GM23338 (cell line): Measurements from ENCODE around the gene ZMPSTE24. TPM values are rescaled to one million over a fixed set of nuclear protein-coding genes. Genes with fewer than 3 reads are reported as not detected.

Experiments used
- ATAC-seq: fragments of 200-7000 bp; cut with Tn5 transposase; 3 replicates; pipeline ENCODE4 v1.9.1; 2020
- DNase-seq: peaks from one replicate; pipeline ENCODE4 v3.0.0-alpha.2; 2015; ENCODE audit warnings: low spot score
- H2AFZ ChIP-seq: fragments of 200-600 bp; sonication (generic); 2 replicates; pipeline ENCODE4 v1.8.0; 2016; ENCODE audit warnings: antibody characterized with exemption, mild to moderate bottlenecking, moderate library complexity
- H3F3A ChIP-seq: fragments of 200-600 bp; sonication (generic); replicated peaks from 2 replicates; pipeline ENCODE4 v1.8.0; 2017; ENCODE audit warnings: antibody characterized with exemption, mixed run types, low read depth
- H3K27ac ChIP-seq: fragments of 200-600 bp; sonication (generic); 2 replicates; pipeline ENCODE4 v1.6.1; 2016; ENCODE audit warnings: low read depth
- H3K27me3 ChIP-seq: fragments of 200-600 bp; sonication (generic); 2 replicates; pipeline ENCODE4 v1.8.0; 2016; ENCODE audit warnings: mild to moderate bottlenecking, mixed run types, moderate library complexity; ENCODE audit not compliant: insufficient read depth
- H3K36me3 ChIP-seq: fragments of 200-600 bp; sonication (generic); 2 replicates; pipeline ENCODE4 v1.8.0; 2016; ENCODE audit warnings: mild to moderate bottlenecking; ENCODE audit not compliant: insufficient read depth
- H3K4me1 ChIP-seq: fragments of 200-600 bp; sonication (generic); 2 replicates; pipeline ENCODE4 v1.8.0; 2016; ENCODE audit warnings: mild to moderate bottlenecking, moderate library complexity; ENCODE audit not compliant: insufficient read depth
- H3K4me2 ChIP-seq: fragments of 200-600 bp; sonication (generic); 2 replicates; pipeline ENCODE4 v1.7.1; 2017; ENCODE audit warnings: mixed run types
- H3K4me3 ChIP-seq: fragments of 200-600 bp; sonication (generic); 2 replicates; pipeline ENCODE4 v1.6.1; 2016; ENCODE audit warnings: mixed run types
- H3K79me2 ChIP-seq: fragments of 200-600 bp; sonication (generic); replicated peaks from 2 replicates; pipeline ENCODE4 v1.8.0; 2017; ENCODE audit warnings: mild to moderate bottlenecking; ENCODE audit not compliant: insufficient read depth
- H3K9me2 ChIP-seq: fragments of 200-600 bp; sonication (generic); 2 replicates; pipeline ENCODE4 v1.8.0; 2017; ENCODE audit not compliant: insufficient read depth
- H4K20me1 ChIP-seq: fragments of 200-600 bp; sonication (generic); replicated peaks from 2 replicates; pipeline ENCODE4 v1.8.0; 2017; ENCODE audit warnings: mild to moderate bottlenecking; ENCODE audit not compliant: insufficient read depth
- H3K27ac Mint-ChIP-seq: 2 replicates; pipeline ENCODE4 v1.8.0; 2020; ENCODE audit warnings: inconsistent platforms, mild to moderate bottlenecking, moderate library complexity, mixed read lengths
- H3K27me3 Mint-ChIP-seq: 3 replicates; pipeline ENCODE4 v1.8.0; 2022; ENCODE audit warnings: low read depth, mild to moderate bottlenecking, moderate library complexity, mixed read lengths, inconsistent platforms; ENCODE audit not compliant: insufficient read depth, poor library complexity
- H3K36me3 Mint-ChIP-seq: 3 replicates; pipeline ENCODE4 v1.8.0; 2021; ENCODE audit warnings: low read depth, mild to moderate bottlenecking, inconsistent platforms, moderate library complexity, mixed read lengths
- H3K4me1 Mint-ChIP-seq: 3 replicates; pipeline ENCODE4 v1.8.0; 2020; ENCODE audit warnings: mild to moderate bottlenecking, inconsistent platforms, mixed read lengths
- H3K4me3 Mint-ChIP-seq: 3 replicates; pipeline ENCODE4 v1.8.0; 2021; ENCODE audit warnings: moderate library complexity, mild to moderate bottlenecking, inconsistent platforms, mixed read lengths
- H3K9me3 Mint-ChIP-seq: 3 replicates; pipeline ENCODE4 v1.8.0; 2020; ENCODE audit warnings: moderate library complexity, mild to moderate bottlenecking, inconsistent platforms, mixed read lengths
- CREB1 ChIP-seq: fragments of 250-450 bp; sonication (Bioruptor Pico); IDR thresholded peaks from 2 replicates; pipeline ENCODE4 v1.5.0; 2020; ENCODE audit warnings: low read depth, mild to moderate bottlenecking, moderate library complexity
- ETS1 ChIP-seq: IDR thresholded peaks from 2 replicates; pipeline ENCODE4 v1.6.1; 2016; ENCODE audit warnings: antibody characterized with exemption
- EZH2 ChIP-seq: fragments of 200-600 bp; sonication (generic); IDR thresholded peaks from one replicate; pipeline ENCODE4 v1.8.0; 2017; ENCODE audit warnings: antibody characterized with exemption, mild to moderate bottlenecking, low read depth; ENCODE audit not compliant: unreplicated experiment
- EZH2phosphoT487 ChIP-seq: fragments of 200-600 bp; sonication (generic); IDR thresholded peaks from one replicate; pipeline ENCODE4 v1.8.1; 2018; ENCODE audit warnings: antibody characterized with exemption; ENCODE audit not compliant: unreplicated experiment
- JUNB ChIP-seq: IDR thresholded peaks from one replicate; pipeline ENCODE4 v1.6.1; 2016; ENCODE audit warnings: antibody characterized with exemption; ENCODE audit not compliant: unreplicated experiment
- NANOG ChIP-seq: IDR thresholded peaks from 2 replicates; pipeline ENCODE4 v1.6.1; 2016; ENCODE audit warnings: antibody characterized with exemption, borderline replicate concordance
- POLR2AphosphoS5 ChIP-seq: IDR thresholded peaks from 2 replicates; pipeline ENCODE4 v1.6.1; 2016; ENCODE audit warnings: antibody characterized with exemption, low read depth
- REST ChIP-seq: IDR thresholded peaks from one replicate; pipeline ENCODE4 v1.6.1; 2018; ENCODE audit warnings: antibody characterized with exemption; ENCODE audit not compliant: unreplicated experiment
- STAT1 ChIP-seq: IDR thresholded peaks from one replicate; pipeline ENCODE4 v1.6.1; 2016; ENCODE audit warnings: antibody characterized with exemption; ENCODE audit not compliant: unreplicated experiment
- ZNF114 ChIP-seq: fragments of 250-450 bp; sonication (Bioruptor Pico); IDR thresholded peaks from 2 replicates; pipeline ENCODE4 v1.5.0; 2020; ENCODE audit warnings: mild to moderate bottlenecking, moderate library complexity
- ZNF331 ChIP-seq: fragments of 250-450 bp; sonication (Bioruptor Pico); IDR thresholded peaks from 2 replicates; pipeline ENCODE4 v1.5.0; 2020; ENCODE audit warnings: low read depth, mild to moderate bottlenecking, moderate library complexity
- ZNF462 ChIP-seq: fragments of 250-450 bp; sonication (Bioruptor Pico); IDR thresholded peaks from 2 replicates; pipeline ENCODE4 v1.5.0; 2020; ENCODE audit warnings: mild to moderate bottlenecking, moderate library complexity
- polyA plus RNA-seq: library from polyadenylated mRNA; unstranded; fragments of >200 nt; fragmentation: Nextera tagmentation; extraction: Ambion mirVana; gene quantifications from 2 replicates; pipeline ENCODE4 v1.2.1, GENCODE V29; 2016
- total RNA-seq: library from RNA; depleted of rRNA; stranded (reverse); fragments of >200 nt; shearing (Covaris generic); gene quantifications from 2 replicates; pipeline ENCODE4 v1.2.3, GENCODE V29; 2014

Gene ZMPSTE24
- total and polyA plus RNA-seq, 2 experiments from 2014 or later: 23.1 to 51.2 TPM

GRCh38 chr1:40258445-40258769, 371 bp downstream of the ZMPSTE24 start (continued):
- no peak for TF ChIP-seq ETS1
- no peak for TF ChIP-seq ZNF331 (CRISPR knock-in tag)
- no peak for TF ChIP-seq STAT1
- TF ChIP-seq EZH2phosphoT487: no peak
- TF ChIP-seq POLR2AphosphoS5: no peak
- TF ChIP-seq EZH2: no peak
- TF ChIP-seq JUNB: no peak
- TF ChIP-seq REST: no peak
- TF ChIP-seq NANOG: no peak
- TF ChIP-seq ZNF114: no peak

- Histone ChIP-seq H4K20me1 (peaks cover 8% of the 10 kb centered on the region; the same call in 1 of the 2 replicates), H3K36me3 (peaks cover 44% of the 10 kb centered on the region), H2AFZ (no peak overlapping the region), H3K4me3 (no peak overlapping the region), H3K27ac (no peak overlapping the region), H3K4me2 (no peak overlapping the region), H3F3A (no peaks in the 10 kb centered on the region), H3K9me2 (no peaks in the 10 kb centered on the region), H3K4me1 (no peaks in the 10 kb centered on the region), H3K79me2 (peaks cover 58% of the 10 kb centered on the region), H3K27me3 (no peaks in the 10 kb centered on the region)
- H3K36me3 Mint-ChIP-seq: peaks cover 50% of the 10 kb centered on the region
- no peaks in the 10 kb centered on the region for H3K27me3 Mint-ChIP-seq
- no peak for ATAC-seq
- H3K4me1 Mint-ChIP-seq: no peaks in the 10 kb centered on the region
- no peaks in the 10 kb centered on the region for H3K9me3 Mint-ChIP-seq
- no peak overlapping the region for H3K4me3 Mint-ChIP-seq
- H3K27ac Mint-ChIP-seq: no peak overlapping the region
- no peak for DNase-seq
- TF ChIP-seq POLR2AphosphoS5 (no peak), STAT1 (no peak), REST (no peak), JUNB (no peak), ZNF462 (no peak), CREB1 (no peak)
Measured at GRCh38 chr1:40264354-40264781, 6.3 kb downstream of the ZMPSTE24 start.
